ENCODE results near the gene ERC2. TPM values are rescaled to one million over a fixed set of nuclear protein-coding genes. Genes with fewer than 3 reads are reported as not detected.

ERC2 gene
- total and polyA plus RNA-seq, 8 donors: 1.2 to 4.8 (median 2.3) TPM

- H3K27ac ChIP-seq: no peak overlapping the region
- no peak for FAIRE-seq
- TF ChIP-seq CTCF (IDR thresholded peaks at IDR 0.05): no peak
- no peak for DNase-seq
- H3K36me3 ChIP-seq: no peaks in the 10 kb centered on the region
- intact Hi-C loops (cut with DNase I): no loop called here
- no peaks in the 10 kb centered on the region for H3K27me3 ChIP-seq
- no peaks in the 10 kb centered on the region for H3K9me3 ChIP-seq
- no peak overlapping the region for H3K4me3 ChIP-seq
- ATAC-seq: no peak
- H3K4me1 ChIP-seq: peaks cover 0 to 4% (median 0%) of the 10 kb centered on the region in 3 donors
Observed at GRCh38 chr3:55719508-55719907, 748.8 kb downstream of the ERC2 start.

- ATAC-seq (no peak), FAIRE-seq (no peak), DNase-seq (no peak)
- no peak overlapping the region for H3K27ac ChIP-seq
- TF ChIP-seq CTCF (IDR thresholded peaks at IDR 0.05): no peak
- no peaks in the 10 kb centered on the region for H3K9me3 ChIP-seq
- 78 to 83% methylated on average over 3 of the region's 3 CpGs for WGBS, 2 donors
- H3K36me3 ChIP-seq: no peaks in the 10 kb centered on the region
- H3K4me3 ChIP-seq: no peak overlapping the region
- intact Hi-C loops (cut with DNase I): no loop called here
- no peaks in the 10 kb centered on the region for H3K27me3 ChIP-seq
- peaks cover 0 to 4% (median 0%) of the 10 kb centered on the region in 3 donors for H3K4me1 ChIP-seq
Observed at GRCh38 chr3:55719006-55719405, 749.3 kb downstream of the ERC2 start.

- 70 to 84% methylated on average over 1 of the region's 1 CpG for WGBS, 2 donors
- DNase-seq (no peak), ATAC-seq (no peak), FAIRE-seq (no peak)
- no peaks in the 10 kb centered on the region for H3K9me3 ChIP-seq
- H3K27me3 ChIP-seq: no peaks in the 10 kb centered on the region
- peaks cover 0 to 4% (median 0%) of the 10 kb centered on the region in 3 donors for H3K4me1 ChIP-seq
- intact Hi-C loops (cut with DNase I): no loop called here
- TF ChIP-seq CTCF (IDR thresholded peaks at IDR 0.05): no peak
- no peak overlapping the region for H3K4me3 ChIP-seq
- H3K36me3 ChIP-seq: no peaks in the 10 kb centered on the region
- H3K27ac ChIP-seq: no peak overlapping the region
Observed at GRCh38 chr3:55718521-55718921, 749.7 kb downstream of the ERC2 start.

- no peak for ATAC-seq
- intact Hi-C loops (cut with DNase I): no loop called here
- Histone ChIP-seq H3K4me1 (peaks cover 0 to 4% (median 0%) of the 10 kb centered on the region in 3 donors), H3K27me3 (no peaks in the 10 kb centered on the region), H3K9me3 (no peaks in the 10 kb centered on the region), H3K4me3 (no peak overlapping the region), H3K27ac (no peak overlapping the region), H3K36me3 (no peaks in the 10 kb centered on the region)
- TF ChIP-seq CTCF (IDR thresholded peaks at IDR 0.05): no peak
- WGBS, 2 donors: 83 to 86% methylated on average over 4 of the region's 4 CpGs
- DNase-seq: no peak
- no peak for FAIRE-seq
Observed at GRCh38 chr3:55718074-55718473, 750.2 kb downstream of the ERC2 start.

GRCh38 chr3:55717481-55717880 lies 750.8 kb downstream of the ERC2 start:
- intact Hi-C loops (cut with DNase I): no loop called here
- Histone ChIP-seq H3K27ac (no peak overlapping the region), H3K4me1 (peaks cover 0 to 4% (median 0%) of the 10 kb centered on the region in 3 donors), H3K27me3 (no peaks in the 10 kb centered on the region), H3K36me3 (no peaks in the 10 kb centered on the region), H3K9me3 (no peaks in the 10 kb centered on the region), H3K4me3 (no peak overlapping the region)
- 75 to 79% methylated on average over 5 of the region's 5 CpGs for WGBS, 2 donors
- ATAC-seq (no peak), FAIRE-seq (no peak), DNase-seq (no peak)
- no peak for TF ChIP-seq CTCF (IDR thresholded peaks at IDR 0.05)
